OCI-LY3 (cell line): ENCODE results near the gene FLNB.
A peak's percentile ranks its signal among the peaks of the same experiment; 100 is the strongest.

ENCODE experiments used
- H2AFZ ChIP-seq: fragments of 200-600, 300-600 bp; shearing (Covaris generic); 2 replicates; pipeline ENCODE4 v1.6.0; 2014; ENCODE audit warnings: antibody characterized with exemption, low read depth, low read length
- H3K27ac ChIP-seq: fragments of 200-600, 300-600 bp; sonication (generic); 2 replicates; pipeline ENCODE4 v1.5.1; 2014; ENCODE audit warnings: mild to moderate bottlenecking, low read length, moderate library complexity, mixed read lengths
- H3K27me3 ChIP-seq: fragments of 200-600, 300-600 bp; sonication (generic); 2 replicates; pipeline ENCODE4 v1.6.1; 2014; ENCODE audit warnings: low read depth, low read length, mixed read lengths
- H3K36me3 ChIP-seq: fragments of 200-600, 300-600 bp; sonication (generic); replicated peaks from 2 replicates; pipeline ENCODE3; 2014; ENCODE audit warnings: low read depth, low read length, mixed read lengths
- H3K4me1 ChIP-seq: fragments of 300-600, 200-600 bp; sonication (generic); 2 replicates; pipeline ENCODE4 v1.6.1; 2014; ENCODE audit warnings: low read length, mixed read lengths
- H3K4me2 ChIP-seq: fragments of 200-600, 300-600 bp; sonication (generic); 2 replicates; pipeline ENCODE4 v1.6.1; 2014; ENCODE audit warnings: low read length, mixed read lengths
- H3K4me3 ChIP-seq: fragments of 300-600, 200-600 bp; sonication (generic); 2 replicates; pipeline ENCODE4 v1.5.1; 2014; ENCODE audit warnings: antibody characterized with exemption, mild to moderate bottlenecking, low read length, moderate library complexity
- H3K79me2 ChIP-seq: fragments of 300-600, 200-600 bp; shearing (Covaris generic); 2 replicates; pipeline ENCODE4 v1.6.1; 2014; ENCODE audit warnings: mild to moderate bottlenecking, low read length, mixed read lengths
- H3K9ac ChIP-seq: fragments of 300-600, 200-600 bp; shearing (Covaris generic); 2 replicates; pipeline ENCODE4 v1.6.0; 2014; ENCODE audit warnings: mild to moderate bottlenecking, low read length, moderate library complexity
- H3K9me3 ChIP-seq: fragments of 200-600, 300-600 bp; shearing (Covaris generic); 2 replicates; pipeline ENCODE4 v1.6.1; 2014; ENCODE audit warnings: low read length, mixed read lengths; ENCODE audit not compliant: insufficient read depth
- H4K20me1 ChIP-seq: fragments of 200-600, 300-600 bp; sonication (generic); 2 replicates; pipeline ENCODE4 v1.6.1; 2016; ENCODE audit warnings: low read length, mixed read lengths; ENCODE audit not compliant: insufficient read depth
- CTCF ChIP-seq: fragments of 200-600, 300-600 bp; sonication (generic); IDR thresholded peaks from 2 replicates; pipeline ENCODE4 v1.5.1; 2014; ENCODE audit warnings: antibody characterized with exemption, low read length, low read depth
- EZH2phosphoT487 ChIP-seq: fragments of 200-600 bp; shearing (Covaris generic); IDR thresholded peaks from 2 replicates; pipeline ENCODE4 v1.6.1; 2018; ENCODE audit warnings: antibody characterized with exemption, mixed run types, low read depth

Gene FLNB

GRCh38 chr3:58175187-58175436 lies 166.9 kb downstream of the FLNB start:
- peaks cover 20% of the 10 kb centered on the region for H3K4me1 ChIP-seq

GRCh38 chr3:58175437-58176184 lies 167.4 kb downstream of the FLNB start:
- no peaks in the 10 kb centered on the region for H3K27me3 ChIP-seq
- no peak overlapping the region for H3K27ac ChIP-seq
- peaks cover 20% of the 10 kb centered on the region for H3K4me1 ChIP-seq
- no peaks in the 10 kb centered on the region for H3K9me3 ChIP-seq
- no peak overlapping the region for H3K9ac ChIP-seq
- no peaks in the 10 kb centered on the region for H4K20me1 ChIP-seq
- H3K36me3 ChIP-seq, result no peaks in the 10 kb centered on the region
- no peak overlapping the region for H3K4me2 ChIP-seq
- H3K79me2 ChIP-seq, result no peaks in the 10 kb centered on the region
- H3K4me3 ChIP-seq, result no peak overlapping the region
- TF ChIP-seq CTCF (no peak), EZH2phosphoT487 (no peak)
- no peak overlapping the region for H2AFZ ChIP-seq

More at GRCh38 chr3:58175187-58175436, 166.9 kb downstream of the FLNB start:
- Histone ChIP-seq H3K9me3 (no peaks in the 10 kb centered on the region), H3K27me3 (no peaks in the 10 kb centered on the region), H4K20me1 (no peaks in the 10 kb centered on the region), H3K79me2 (no peaks in the 10 kb centered on the region), H2AFZ (no peak overlapping the region), H3K36me3 (no peaks in the 10 kb centered on the region), H3K4me3 (no peak overlapping the region), H3K27ac (no peak overlapping the region), H3K9ac (no peak overlapping the region), H3K4me2 (no peak overlapping the region)
- TF ChIP-seq EZH2phosphoT487, result no peak
- TF ChIP-seq CTCF, result no peak

- H3K79me2 ChIP-seq, result no peaks in the 10 kb centered on the region
- no peaks in the 10 kb centered on the region for H3K27me3 ChIP-seq
- no peaks in the 10 kb centered on the region for H3K36me3 ChIP-seq
- no peak overlapping the region for H3K27ac ChIP-seq
- H4K20me1 ChIP-seq, result no peaks in the 10 kb centered on the region
- no peaks in the 10 kb centered on the region for H3K9me3 ChIP-seq
- no peak overlapping the region for H2AFZ ChIP-seq
- no peak overlapping the region for H3K4me3 ChIP-seq
- H3K4me2 ChIP-seq, result no peak overlapping the region
- peaks cover 20% of the 10 kb centered on the region for H3K4me1 ChIP-seq
- TF ChIP-seq CTCF, result no peak
- no peak for TF ChIP-seq EZH2phosphoT487
- H3K9ac ChIP-seq, result no peak overlapping the region
These were observed 167.9 kb downstream of the FLNB start for GRCh38 chr3:58176185-58176530.

- no peaks in the 10 kb centered on the region for H4K20me1 ChIP-seq
- no peak overlapping the region for H2AFZ ChIP-seq
- H3K27ac ChIP-seq, result no peak overlapping the region
- peaks cover 26% of the 10 kb centered on the region for H3K4me1 ChIP-seq
- no peaks in the 10 kb centered on the region for H3K27me3 ChIP-seq
- peak overlapping the region; percentile 80 for H3K4me2 ChIP-seq
- H3K9ac ChIP-seq, result peak overlapping the region; percentile 72
- no peaks in the 10 kb centered on the region for H3K9me3 ChIP-seq
- no peaks in the 10 kb centered on the region for H3K79me2 ChIP-seq
- no peaks in the 10 kb centered on the region for H3K36me3 ChIP-seq
- no peak for TF ChIP-seq CTCF
- no peak for TF ChIP-seq EZH2phosphoT487
- peak overlapping the region; percentile 83 for H3K4me3 ChIP-seq
These were observed 168.7 kb downstream of the FLNB start for GRCh38 chr3:58176827-58177489.
